ENCODE results near the gene ALDH1L1.

Gene ALDH1L1

GRCh38 chr3:126058666-126059065 is 121.7 kb downstream of the ALDH1L1 start:
- Histone ChIP-seq H3K4me3 (ENCODE audit: low read depth, low read length) (no peak overlapping the region), H3K36me3 (replicated peaks) (no peaks in the 10 kb centered on the region), H3K27me3 (replicated peaks) (no peaks in the 10 kb centered on the region), H3K27ac (no peak overlapping the region)
- DNase-seq = no peak
- in situ Hi-C loops (cut with HindIII; ENCODE audit: low pct_ligation_motif_present, low sequenced_read_pairs) = no loop called here
- TF ChIP-seq, protein P1, sequence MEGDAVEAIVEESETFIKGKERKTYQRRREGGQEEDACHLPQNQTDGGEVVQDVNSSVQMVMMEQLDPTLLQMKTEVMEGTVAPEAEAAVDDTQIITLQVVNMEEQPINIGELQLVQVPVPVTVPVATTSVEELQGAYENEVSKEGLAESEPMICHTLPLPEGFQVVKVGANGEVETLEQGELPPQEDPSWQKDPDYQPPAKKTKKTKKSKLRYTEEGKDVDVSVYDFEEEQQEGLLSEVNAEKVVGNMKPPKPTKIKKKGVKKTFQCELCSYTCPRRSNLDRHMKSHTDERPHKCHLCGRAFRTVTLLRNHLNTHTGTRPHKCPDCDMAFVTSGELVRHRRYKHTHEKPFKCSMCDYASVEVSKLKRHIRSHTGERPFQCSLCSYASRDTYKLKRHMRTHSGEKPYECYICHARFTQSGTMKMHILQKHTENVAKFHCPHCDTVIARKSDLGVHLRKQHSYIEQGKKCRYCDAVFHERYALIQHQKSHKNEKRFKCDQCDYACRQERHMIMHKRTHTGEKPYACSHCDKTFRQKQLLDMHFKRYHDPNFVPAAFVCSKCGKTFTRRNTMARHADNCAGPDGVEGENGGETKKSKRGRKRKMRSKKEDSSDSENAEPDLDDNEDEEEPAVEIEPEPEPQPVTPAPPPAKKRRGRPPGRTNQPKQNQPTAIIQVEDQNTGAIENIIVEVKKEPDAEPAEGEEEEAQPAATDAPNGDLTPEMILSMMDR (IDR thresholded peaks at IDR 0.05; ENCODE audit: low read depth, low read length, missing control alignments) = no peak

DNA sequence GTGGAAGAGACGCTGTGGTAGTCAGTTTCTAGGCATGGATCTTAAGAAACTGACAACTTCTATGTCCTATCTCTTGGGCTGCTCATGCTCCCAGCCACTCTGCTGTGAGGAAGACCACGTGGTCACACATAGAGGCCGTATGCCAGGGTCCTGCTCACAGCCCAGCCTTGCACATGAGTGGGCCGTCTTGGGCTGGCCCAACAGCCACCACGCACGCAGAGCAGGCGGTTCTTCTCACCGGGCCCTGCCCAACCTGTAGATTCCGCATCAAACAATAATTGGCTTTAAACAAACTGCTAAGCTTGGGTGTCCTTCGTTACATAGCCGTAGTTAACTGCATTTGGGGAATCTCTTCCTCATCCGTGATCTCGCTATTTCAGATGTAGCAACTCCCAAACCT is 122.5 kb downstream of the ALDH1L1 start:
- Histone ChIP-seq H3K36me3 (replicated peaks) (no peaks in the 10 kb centered on the region), H3K4me3 (ENCODE audit: low read depth, low read length) (no peak overlapping the region), H3K27ac (no peak overlapping the region), H3K27me3 (replicated peaks) (no peaks in the 10 kb centered on the region)
- in situ Hi-C loops (cut with HindIII; ENCODE audit: low pct_ligation_motif_present, low sequenced_read_pairs) = no loop called here
- TF ChIP-seq, protein P1 (IDR thresholded peaks at IDR 0.05; ENCODE audit: low read depth, low read length, missing control alignments) = no peak
- no peak for DNase-seq

DNA sequence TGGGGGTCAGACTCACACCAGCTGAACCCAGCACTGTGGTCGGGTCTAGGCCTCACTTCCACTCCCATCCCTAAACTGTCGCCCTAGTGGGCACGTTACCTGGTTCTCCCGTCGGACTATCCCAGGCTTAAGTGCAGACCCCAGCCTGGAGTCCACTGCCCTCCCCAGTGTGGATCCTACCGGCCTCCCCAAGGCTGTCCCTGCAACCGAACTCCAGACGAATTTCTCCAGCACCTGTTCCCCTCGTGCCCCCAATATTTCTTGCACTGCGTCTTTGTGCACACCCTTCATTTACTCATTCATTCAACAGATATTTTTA is 122.9 kb downstream of the ALDH1L1 start:
- H3K4me3 ChIP-seq (ENCODE audit: low read depth, low read length) = no peak overlapping the region
- H3K36me3 ChIP-seq (replicated peaks) = no peaks in the 10 kb centered on the region
- H3K27ac ChIP-seq = no peak overlapping the region
- no peaks in the 10 kb centered on the region for H3K27me3 ChIP-seq (replicated peaks)
- in situ Hi-C loops (cut with HindIII; ENCODE audit: low pct_ligation_motif_present, low sequenced_read_pairs) = no loop called here
- no peak for DNase-seq
- TF ChIP-seq, protein P1 (IDR thresholded peaks at IDR 0.05; ENCODE audit: low read depth, low read length, missing control alignments) = no peak

GRCh38 chr3:126056681-126057500 is 123.5 kb downstream of the ALDH1L1 start:
- H3K4me3 ChIP-seq (ENCODE audit: low read depth, low read length) = no peak overlapping the region
- no peaks in the 10 kb centered on the region for H3K27me3 ChIP-seq (replicated peaks)
- no peak for DNase-seq
- TF ChIP-seq, protein P1 (IDR thresholded peaks at IDR 0.05; ENCODE audit: low read depth, low read length, missing control alignments) = no peak
- in situ Hi-C loops (cut with HindIII; ENCODE audit: low pct_ligation_motif_present, low sequenced_read_pairs) = no loop called here
- no peak overlapping the region for H3K27ac ChIP-seq
- H3K36me3 ChIP-seq (replicated peaks) = no peaks in the 10 kb centered on the region

- in situ Hi-C loops (cut with HindIII; ENCODE audit: low pct_ligation_motif_present, low sequenced_read_pairs) = no loop called here
- Histone ChIP-seq H3K27ac (no peak overlapping the region), H3K4me3 (ENCODE audit: low read depth, low read length) (no peak overlapping the region)
Observed at GRCh38 chr3:126056088-126056487, 124.3 kb downstream of the ALDH1L1 start.

More at GRCh38 chr3:126056088-126056487, 124.3 kb downstream of the ALDH1L1 start:
- Histone ChIP-seq H3K36me3 (replicated peaks) (no peaks in the 10 kb centered on the region), H3K27me3 (replicated peaks) (no peaks in the 10 kb centered on the region)
- TF ChIP-seq, protein P1 (IDR thresholded peaks at IDR 0.05; ENCODE audit: low read depth, low read length, missing control alignments) = no peak
- no peak for DNase-seq

All from brain microvascular endothelial cell (primary cell).